Liver (tissue), 9 donors: ENCODE measurements around the gene KIAA1755. TPM values are rescaled to one million over a fixed set of nuclear protein-coding genes. Genes with fewer than 3 reads are reported as not detected.

ENCODE experiments used
- DNase-seq: peaks from one replicate; pipeline ENCODE4 v3.0.0-alpha.2; 2017; ENCODE audit warnings: low spot score
- H3K27ac ChIP-seq, 2 donors: one replicate each; pipeline ENCODE4 v1.7.0; 2013; ENCODE audit warnings: inconsistent platforms in 2 of 2, low read length in 2 of 2, control low read depth in 1 of 2, low read depth in 1 of 2, mild to moderate bottlenecking in 1 of 2
- H3K27me3 ChIP-seq, 4 donors: one replicate each; pipeline versions ENCODE4 v1.6.1 to v1.7.0; 2013; ENCODE audit warnings: low read length in 3 of 4, inconsistent platforms in 1 of 4, mild to moderate bottlenecking in 1 of 4, moderate library complexity in 1 of 4; ENCODE audit not compliant: control insufficient read depth in 4 of 4, insufficient read depth in 4 of 4
- H3K36me3 ChIP-seq, 4 donors: one replicate each; pipeline versions ENCODE4 v1.6.1 to v1.7.0; 2013; ENCODE audit warnings: low read length in 3 of 4, mild to moderate bottlenecking in 3 of 4, low read depth in 1 of 4, moderate library complexity in 1 of 4; ENCODE audit not compliant: control insufficient read depth in 4 of 4, insufficient read depth in 3 of 4
- H3K4me1 ChIP-seq, 4 donors: one replicate each; pipeline versions ENCODE4 v1.6.1 to v1.7.0; 2013; ENCODE audit warnings: low read length in 3 of 4, mild to moderate bottlenecking in 3 of 4, moderate library complexity in 1 of 4; ENCODE audit not compliant: control insufficient read depth in 4 of 4, insufficient read depth in 4 of 4
- H3K4me3 ChIP-seq, 3 donors: one replicate each; pipeline versions ENCODE4 v1.6.1 to v1.7.0; 2013; ENCODE audit warnings: low read length in 3 of 3, control low read depth in 1 of 3, low read depth in 1 of 3, mild to moderate bottlenecking in 1 of 3
- H3K9ac ChIP-seq, 2 donors: one replicate each; pipeline ENCODE4 v1.7.0; 2013; ENCODE audit warnings: low read length in 2 of 2, mild to moderate bottlenecking in 2 of 2, moderate library complexity in 2 of 2, control low read depth in 1 of 2, low read depth in 1 of 2
- H3K9me3 ChIP-seq, 4 donors: one replicate each; pipeline versions ENCODE4 v1.6.1 to v1.7.0; 2013; ENCODE audit warnings: low read length in 3 of 4; ENCODE audit not compliant: control insufficient read depth in 4 of 4
- CTCF ChIP-seq: fragments of 150-350 bp; IDR thresholded peaks from 2 replicates; pipeline ENCODE4 v1.5.1; 2017; ENCODE audit warnings: improper control_type of control experiment, low read depth, low read length; ENCODE audit not compliant: missing input control
- EGR1 ChIP-seq, 2 donors: IDR thresholded peaks; 2 replicates each; pipeline ENCODE4 v1.6.1; 2016 to 2018; ENCODE audit warnings: antibody characterized with exemption in 2 of 2, low read depth in 2 of 2
- FOXA1 ChIP-seq: IDR thresholded peaks from 2 replicates; pipeline ENCODE4 v1.6.1; 2016; ENCODE audit warnings: antibody characterized with exemption
- FOXA2 ChIP-seq: IDR thresholded peaks from 2 replicates; pipeline ENCODE4 v1.6.1; 2016; ENCODE audit warnings: antibody characterized with exemption
- GABPA ChIP-seq, 2 donors: IDR thresholded peaks in 1 of 2; conservative IDR thresholded peaks in 1 of 2; 2 replicates each; pipeline ENCODE4 v1.6.1; 2016; ENCODE audit warnings: antibody characterized with exemption in 2 of 2, mild to moderate bottlenecking in 1 of 2, moderate library complexity in 1 of 2
- HNF4A ChIP-seq, 2 donors: conservative IDR thresholded peaks; 2 replicates each; pipeline ENCODE4 v1.6.1; 2016; ENCODE audit warnings: antibody characterized with exemption in 2 of 2, mild to moderate bottlenecking in 2 of 2
- HNF4G ChIP-seq: IDR thresholded peaks from 2 replicates; pipeline ENCODE4 v1.6.1; 2016; ENCODE audit warnings: antibody characterized with exemption
- JUND ChIP-seq, 2 donors: IDR thresholded peaks; 2 replicates each; pipeline ENCODE4 v1.6.1; 2016; ENCODE audit warnings: antibody characterized with exemption in 2 of 2
- MAX ChIP-seq: IDR thresholded peaks from 2 replicates; pipeline ENCODE4 v1.6.1; 2016; ENCODE audit warnings: antibody characterized with exemption
- NR2F2 ChIP-seq: IDR thresholded peaks from 2 replicates; pipeline ENCODE4 v1.6.1; 2016; ENCODE audit warnings: antibody characterized with exemption
- RAD21 ChIP-seq, 2 donors: IDR thresholded peaks; 2 replicates each; pipeline ENCODE4 v1.6.1; 2016; ENCODE audit warnings: antibody characterized with exemption in 2 of 2, mild to moderate bottlenecking in 2 of 2
- REST ChIP-seq: IDR thresholded peaks from 2 replicates; pipeline ENCODE4 v1.6.1; 2016; ENCODE audit warnings: antibody characterized with exemption, mild to moderate bottlenecking
- RXRA ChIP-seq, 2 donors: IDR thresholded peaks; 2 replicates each; pipeline ENCODE4 v1.6.1; 2017 to 2018; ENCODE audit warnings: antibody characterized with exemption in 2 of 2, mild to moderate bottlenecking in 1 of 2
- SP1 ChIP-seq: IDR thresholded peaks from 2 replicates; pipeline ENCODE4 v1.6.1; 2018; ENCODE audit warnings: antibody characterized with exemption, mild to moderate bottlenecking
- TAF1 ChIP-seq: conservative IDR thresholded peaks from 2 replicates; pipeline ENCODE4 v1.6.1; 2016; ENCODE audit warnings: antibody characterized with exemption, mild to moderate bottlenecking
- YY1 ChIP-seq: IDR thresholded peaks from 2 replicates; pipeline ENCODE4 v1.6.1; 2016; ENCODE audit warnings: antibody characterized with exemption, mild to moderate bottlenecking
- WGBS: extraction: QIAGEN DNeasy Blood & Tissue Kit; methylation state at CpG from one replicate; pipeline ENCODE4 v1.1.7; 2013; 5-methylcytosine and 5-hydroxymethylcytosine counted together
- polyA plus RNA-seq, 2 donors: library from polyadenylated mRNA; stranded (reverse) in 1 of 2; unstranded in 1 of 2; fragments of 200-250 nt in 1 of 2; fragments of >200 nt in 1 of 2; fragmentation: Nextera tagmentation in 1 of 2; extraction: Ambion mirVana in 1 of 2; gene quantifications; one replicate each; pipeline versions ENCODE4 v1.2.1 to v1.2.3, GENCODE V29; 2013 to 2015
- total RNA-seq, 2 donors: library from RNA; depleted of rRNA; stranded (reverse); fragments of >200 nt; gene quantifications; one replicate each; pipeline ENCODE4 v1.2.3, GENCODE V29; 2014
- TF ChIP-seq, protein P1 (sequence below): IDR thresholded peaks from 2 replicates; pipeline ENCODE4 v1.6.1; 2016; ENCODE audit warnings: antibody characterized with exemption
- TF ChIP-seq, protein P2 (sequence below): IDR thresholded peaks from 2 replicates; pipeline ENCODE4 v1.6.1; 2016; ENCODE audit warnings: antibody characterized with exemption
- donor health status: healthy.
- donor health status: healthy.
- donor health status: healthy.
- donor health status: healthy.
- donor health status: healthy.

KIAA1755 gene
- total and polyA plus RNA-seq, 4 donors = 0.09 to 1.4 (median 0.81) TPM

GRCh38 chr20:38200646-38201045, 59.9 kb downstream of the KIAA1755 start:
- TF ChIP-seq YY1 (no peak), RAD21 (IDR thresholded peaks at IDR 0.05) (no peak), REST (no peak), HNF4G (no peak), JUND (IDR thresholded peaks at IDR 0.05) (no peak), NR2F2 (no peak), CTCF (no peak), MAX (no peak), FOXA2 (no peak), EGR1 (IDR thresholded peaks at IDR 0.05; ENCODE audit: low read depth in 2 of 2) (no peak), FOXA1 (no peak), TAF1 (no peak), HNF4A (conservative IDR thresholded peaks at IDR 0.05) (no peak), SP1 (no peak), GABPA (IDR thresholded peaks at IDR 0.05 in 1 of 2, conservative IDR thresholded peaks at IDR 0.05 in 1 of 2) (no peak), RXRA (IDR thresholded peaks at IDR 0.05) (no peak)
- TF ChIP-seq, protein P1, sequence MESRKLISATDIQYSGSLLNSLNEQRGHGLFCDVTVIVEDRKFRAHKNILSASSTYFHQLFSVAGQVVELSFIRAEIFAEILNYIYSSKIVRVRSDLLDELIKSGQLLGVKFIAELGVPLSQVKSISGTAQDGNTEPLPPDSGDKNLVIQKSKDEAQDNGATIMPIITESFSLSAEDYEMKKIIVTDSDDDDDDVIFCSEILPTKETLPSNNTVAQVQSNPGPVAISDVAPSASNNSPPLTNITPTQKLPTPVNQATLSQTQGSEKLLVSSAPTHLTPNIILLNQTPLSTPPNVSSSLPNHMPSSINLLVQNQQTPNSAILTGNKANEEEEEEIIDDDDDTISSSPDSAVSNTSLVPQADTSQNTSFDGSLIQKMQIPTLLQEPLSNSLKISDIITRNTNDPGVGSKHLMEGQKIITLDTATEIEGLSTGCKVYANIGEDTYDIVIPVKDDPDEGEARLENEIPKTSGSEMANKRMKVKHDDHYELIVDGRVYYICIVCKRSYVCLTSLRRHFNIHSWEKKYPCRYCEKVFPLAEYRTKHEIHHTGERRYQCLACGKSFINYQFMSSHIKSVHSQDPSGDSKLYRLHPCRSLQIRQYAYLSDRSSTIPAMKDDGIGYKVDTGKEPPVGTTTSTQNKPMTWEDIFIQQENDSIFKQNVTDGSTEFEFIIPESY = no peak
- TF ChIP-seq, protein P2, sequence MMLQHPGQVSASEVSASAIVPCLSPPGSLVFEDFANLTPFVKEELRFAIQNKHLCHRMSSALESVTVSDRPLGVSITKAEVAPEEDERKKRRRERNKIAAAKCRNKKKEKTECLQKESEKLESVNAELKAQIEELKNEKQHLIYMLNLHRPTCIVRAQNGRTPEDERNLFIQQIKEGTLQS = no peak
- DNase-seq = no peak
- no peak overlapping the region for H3K27ac ChIP-seq
- no peaks in the 10 kb centered on the region for H3K9me3 ChIP-seq
- no peaks in the 10 kb centered on the region for H3K36me3 ChIP-seq
- WGBS = 82% methylated on average over 3 of the region's 3 CpGs
- no peak overlapping the region for H3K4me3 ChIP-seq
- H3K4me1 ChIP-seq = peaks cover 0 to 7% (median 2%) of the 10 kb centered on the region in 4 donors
- no peak overlapping the region for H3K9ac ChIP-seq
- H3K27me3 ChIP-seq = no peaks in the 10 kb centered on the region
